GM19438 (cell line): ENCODE results near the gene TIMELESS.
A peak's percentile ranks its signal among the peaks of the same experiment; 100 is the strongest.
"Not testable (repeated sequence)": the region's sequence is repeated elsewhere in the genome, so short reads cannot be mapped to it uniquely, and the experiment has no call there.

Experiments used
- ATAC-seq: cut with Tn5 transposase; IDR thresholded peaks from one replicate; pipeline ENCODE4 v1.9.1; 2021; ENCODE audit warnings: low read depth; ENCODE audit not compliant: unreplicated experiment

TIMELESS gene

DNA sequence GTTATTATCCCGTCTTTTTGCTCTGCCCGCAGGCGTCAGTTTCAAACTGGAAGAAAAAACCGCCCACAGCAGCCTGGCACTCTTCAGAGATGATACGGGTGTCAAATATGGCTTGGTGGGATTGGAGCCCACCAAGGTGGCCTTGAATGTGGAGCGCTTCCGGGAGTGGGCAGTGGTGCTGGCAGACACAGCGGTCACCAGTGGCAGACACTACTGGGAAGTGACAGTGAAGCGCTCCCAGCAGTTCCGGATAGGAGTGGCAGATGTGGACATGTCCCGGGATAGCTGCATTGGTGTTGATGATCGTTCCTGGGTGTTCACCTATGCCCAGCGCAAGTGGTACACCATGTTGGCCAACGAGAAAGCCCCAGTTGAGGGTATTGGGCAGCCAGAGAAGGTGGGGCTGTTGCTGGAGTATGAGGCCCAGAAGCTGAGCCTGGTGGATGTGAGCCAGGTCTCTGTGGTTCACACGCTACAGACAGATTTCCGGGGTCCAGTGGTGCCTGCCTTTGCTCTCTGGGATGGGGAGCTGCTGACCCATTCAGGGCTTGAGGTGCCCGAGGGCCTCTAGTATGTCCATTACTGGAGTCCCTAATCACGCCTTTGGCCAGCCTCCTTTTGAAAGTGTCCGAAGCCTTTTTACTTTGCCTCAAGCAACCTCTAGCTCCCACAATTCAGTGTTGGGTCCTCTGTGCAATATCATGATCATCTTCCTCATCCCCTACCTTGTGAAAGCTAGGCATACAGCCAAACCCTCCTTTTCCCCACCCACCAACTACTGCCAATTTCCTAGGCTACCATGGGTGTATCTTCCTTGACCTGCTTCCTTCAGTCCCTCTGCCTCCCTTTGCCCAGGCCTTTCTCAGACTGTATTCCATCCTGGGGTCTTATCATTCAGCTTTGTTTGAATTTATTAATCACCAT lies 20.0 kb upstream of the TIMELESS start:
- no peak for ATAC-seq

DNA sequence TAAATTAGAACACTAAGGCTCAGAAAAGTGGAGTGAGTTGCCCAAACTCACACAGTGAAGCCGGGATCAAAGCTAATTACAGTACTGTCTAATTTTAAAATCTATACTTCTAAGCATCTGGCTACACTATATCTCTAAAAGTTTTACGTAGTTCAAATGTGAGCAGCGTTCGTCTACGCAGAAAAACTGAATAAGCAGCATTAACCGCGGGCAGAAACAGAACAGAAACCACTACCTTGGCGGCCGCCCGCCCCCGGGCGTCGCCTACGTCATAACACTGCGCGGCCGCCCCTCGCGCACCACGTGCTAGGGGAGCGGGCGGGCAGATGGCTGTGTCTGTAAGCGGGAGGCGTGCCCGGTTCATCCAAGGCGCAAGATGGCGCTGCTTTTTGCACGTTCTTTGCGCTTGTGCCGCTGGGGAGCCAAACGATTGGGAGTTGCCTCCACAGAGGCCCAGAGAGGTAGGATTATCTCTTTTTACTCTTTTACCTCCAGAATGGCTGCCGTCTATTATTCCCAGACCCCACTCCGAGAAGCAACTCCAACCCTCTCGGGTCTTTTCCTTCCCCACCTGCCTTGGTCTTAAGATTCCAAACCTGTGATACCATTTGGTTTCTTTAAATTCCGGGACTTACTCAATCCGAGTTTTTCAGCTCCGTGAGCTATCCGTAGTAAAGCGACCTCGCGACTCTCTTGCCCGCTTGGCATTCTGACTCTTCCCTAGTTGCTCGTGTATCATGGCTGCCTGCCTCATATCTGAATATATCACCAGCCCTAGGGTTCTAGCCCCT lies 19.2 kb upstream of the TIMELESS start, which contains the start of gene SPRYD4:
TSS of gene SPRYD4 (plus strand) at position 363 of the 791 bp plus-strand sequence. CDS start at position 377, 14 bp downstream.
- peak; percentile 85 for ATAC-seq

DNA sequence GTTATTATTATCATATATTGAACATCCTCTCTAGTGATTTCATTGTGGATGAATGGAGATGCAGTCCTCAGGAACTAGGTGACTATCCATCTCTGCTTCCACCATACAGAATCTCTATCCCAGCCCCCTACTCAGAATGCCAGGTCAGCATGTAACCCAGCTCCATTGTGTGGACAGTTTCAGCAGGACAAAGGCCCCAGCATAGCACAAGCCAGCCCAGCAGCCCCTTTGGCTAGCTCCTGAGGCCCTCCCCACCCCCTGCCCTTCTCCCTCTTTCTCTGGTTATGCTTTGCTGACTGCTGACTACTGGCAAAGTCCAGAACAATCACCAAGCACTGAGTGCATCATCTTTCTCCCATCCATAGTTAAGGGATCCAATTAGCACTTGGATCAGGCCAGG lies 13.3 kb upstream of the TIMELESS start:
- no peak for ATAC-seq

DNA sequence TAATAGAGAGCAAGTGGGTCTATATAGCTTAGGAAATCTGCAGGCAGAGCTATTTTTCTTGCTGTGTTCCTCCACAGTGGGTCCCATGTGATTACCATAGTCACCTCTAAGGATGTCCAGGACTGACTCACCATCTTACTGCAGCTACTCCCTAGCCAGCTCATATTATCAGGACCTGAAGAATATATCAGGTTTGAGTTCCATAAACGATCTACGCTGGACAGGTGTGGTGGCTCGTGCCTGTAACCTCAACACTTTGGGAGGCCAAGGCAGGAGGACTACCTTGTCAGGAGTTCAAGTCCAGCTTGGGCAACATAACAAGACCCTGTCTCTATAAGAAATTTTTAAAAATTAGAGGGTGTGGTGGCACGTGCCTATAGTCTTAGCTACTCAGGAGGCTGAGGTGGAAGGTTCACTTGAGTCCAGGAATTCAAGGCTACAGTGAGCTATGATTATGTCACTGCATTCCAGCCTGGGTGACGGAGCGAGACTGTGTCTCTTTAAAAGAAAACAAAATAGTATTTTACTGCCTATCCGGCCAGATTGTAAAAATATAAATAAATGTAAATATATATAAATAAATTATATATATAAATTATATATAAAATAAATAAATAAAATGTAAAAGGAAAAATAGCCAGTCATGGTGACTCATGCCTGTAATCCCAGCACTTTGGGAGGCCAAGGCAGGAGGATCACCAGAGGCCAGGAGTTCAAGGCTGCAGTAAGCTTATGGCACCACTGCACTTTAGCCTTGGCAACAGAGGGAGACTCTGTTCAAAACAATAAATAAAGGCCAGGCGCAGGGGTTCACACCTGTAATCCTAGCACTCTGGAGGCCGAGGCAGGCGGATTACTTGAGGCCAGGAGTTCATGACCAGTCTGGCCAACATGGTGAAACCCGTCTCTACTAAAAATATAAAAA lies 12.3 kb upstream of the TIMELESS start:
- no peak for ATAC-seq

DNA sequence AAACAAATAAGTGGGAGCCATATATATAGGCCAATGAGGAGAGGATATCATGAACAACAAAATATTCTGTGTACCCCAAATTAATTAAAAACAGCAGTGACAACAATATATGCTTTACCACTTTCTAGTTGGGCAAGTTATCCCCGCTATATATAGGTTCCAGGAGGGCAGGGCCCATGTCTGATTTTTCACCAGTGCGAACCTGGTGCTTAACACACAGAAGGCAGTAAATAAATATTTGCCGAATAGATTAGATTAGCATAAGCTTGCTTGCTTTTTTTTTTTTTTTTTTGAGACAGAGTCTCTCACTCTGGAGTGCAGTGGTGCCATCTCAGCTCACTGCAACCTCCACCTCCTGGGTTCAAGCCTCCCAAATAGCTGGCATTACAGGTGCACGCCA lies 8.6 kb upstream of the TIMELESS start:
- ATAC-seq, result no peak

DNA sequence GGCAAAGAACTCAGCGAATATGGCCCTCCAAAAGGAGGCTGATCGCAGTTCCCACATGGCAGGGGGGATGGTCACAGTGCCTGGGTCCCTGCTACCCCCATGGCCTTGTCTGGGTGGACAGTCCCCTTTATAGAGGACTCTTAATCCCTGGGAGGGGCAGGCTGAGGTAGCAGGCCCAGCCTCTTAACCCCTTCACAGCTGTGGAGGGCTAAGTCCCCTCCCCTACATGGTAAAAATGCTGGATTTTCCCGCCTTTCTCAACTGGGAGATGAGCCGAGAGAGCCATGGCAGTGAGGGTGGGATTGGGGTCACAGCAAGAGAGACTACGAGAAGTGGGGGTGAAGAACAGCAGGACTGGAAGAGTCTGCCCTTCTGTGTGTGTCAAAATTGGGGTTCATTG lies 5.3 kb upstream of the TIMELESS start, which contains the start of gene MIP:
TSS of gene MIP (minus strand) at position 101 of the 400 bp plus-strand sequence. CDS start at position 57, 44 bp downstream.
- no peak for ATAC-seq

DNA sequence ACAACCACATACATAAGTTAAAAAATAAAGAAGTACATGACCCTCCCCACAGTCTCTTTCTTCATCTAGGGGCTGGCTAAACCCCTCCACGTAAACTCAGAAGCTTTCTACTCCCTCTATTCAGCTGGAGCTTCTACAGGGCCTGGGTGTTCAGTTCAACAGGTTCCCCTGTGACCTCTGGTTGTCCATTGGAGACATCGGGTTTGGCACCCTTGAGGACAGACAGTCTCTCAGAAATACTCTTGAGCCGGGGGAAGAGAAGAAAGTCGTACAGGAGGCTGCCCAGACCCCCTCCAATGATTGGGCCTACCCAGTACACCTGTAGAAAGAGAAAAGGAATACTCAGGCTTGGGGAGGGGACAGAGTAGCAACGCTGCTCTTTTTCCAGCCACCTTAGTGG lies 1.9 kb upstream of the TIMELESS start:
- no peak for ATAC-seq

DNA sequence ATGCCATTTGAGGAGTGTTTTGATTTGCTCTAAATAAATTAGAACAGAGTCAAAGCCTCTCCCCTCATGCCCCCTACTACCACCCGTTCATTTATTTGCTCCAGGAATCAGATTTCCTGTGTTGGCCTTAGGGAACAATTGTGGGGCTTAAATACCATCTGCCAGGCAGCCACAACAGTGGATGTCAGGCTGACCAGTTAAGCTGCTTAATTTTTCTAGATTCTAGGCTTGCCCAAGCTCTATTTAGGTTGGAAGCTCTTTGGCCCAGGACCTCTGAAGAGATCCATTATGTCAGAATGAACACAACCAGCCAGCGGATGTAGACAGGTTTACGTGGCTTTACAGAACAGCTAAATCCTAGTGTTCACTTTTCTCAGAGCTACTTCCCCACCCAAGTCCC lies 1.0 kb upstream of the TIMELESS start:
- no peak for ATAC-seq

DNA sequence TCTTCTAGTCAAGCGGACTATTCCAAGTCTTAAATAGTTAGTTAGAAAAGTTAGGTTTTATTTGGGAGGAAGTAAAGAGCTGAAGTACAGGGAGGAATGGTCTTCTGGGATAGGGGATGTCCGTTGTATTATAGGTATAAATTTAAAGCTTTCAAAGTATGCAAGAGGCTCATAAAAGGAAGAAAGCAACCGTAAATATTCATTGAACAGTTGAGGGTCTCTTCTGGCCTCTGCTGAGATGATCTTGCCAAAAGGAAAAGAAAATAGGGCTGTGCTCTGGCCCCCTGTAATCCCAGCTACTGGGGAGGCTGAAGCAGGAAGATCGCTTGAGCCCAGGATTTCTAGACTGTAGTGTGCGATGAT lies 377 bp upstream of the TIMELESS start:
- no peak for ATAC-seq

DNA sequence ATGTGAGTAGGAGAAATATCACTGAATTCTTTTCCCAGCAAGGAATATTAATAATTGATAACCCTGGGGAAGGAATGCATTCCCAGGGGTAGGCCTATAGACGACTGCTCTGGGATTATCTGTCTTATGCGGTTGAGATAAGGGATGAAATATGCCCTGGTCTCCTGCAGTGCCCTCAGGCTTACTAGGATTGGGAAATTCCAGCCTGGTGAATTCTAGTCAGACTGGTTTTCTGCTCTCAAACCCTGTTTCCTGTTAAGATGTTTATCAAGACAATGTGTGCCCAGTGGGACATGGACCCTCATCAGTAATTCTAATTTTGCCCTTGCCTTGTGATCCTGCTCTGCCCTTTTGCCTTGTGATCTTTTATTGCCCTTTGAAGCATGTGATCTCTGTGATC lies 6.0 kb downstream of the TIMELESS start:
- ATAC-seq, result not testable (repeated sequence)

DNA sequence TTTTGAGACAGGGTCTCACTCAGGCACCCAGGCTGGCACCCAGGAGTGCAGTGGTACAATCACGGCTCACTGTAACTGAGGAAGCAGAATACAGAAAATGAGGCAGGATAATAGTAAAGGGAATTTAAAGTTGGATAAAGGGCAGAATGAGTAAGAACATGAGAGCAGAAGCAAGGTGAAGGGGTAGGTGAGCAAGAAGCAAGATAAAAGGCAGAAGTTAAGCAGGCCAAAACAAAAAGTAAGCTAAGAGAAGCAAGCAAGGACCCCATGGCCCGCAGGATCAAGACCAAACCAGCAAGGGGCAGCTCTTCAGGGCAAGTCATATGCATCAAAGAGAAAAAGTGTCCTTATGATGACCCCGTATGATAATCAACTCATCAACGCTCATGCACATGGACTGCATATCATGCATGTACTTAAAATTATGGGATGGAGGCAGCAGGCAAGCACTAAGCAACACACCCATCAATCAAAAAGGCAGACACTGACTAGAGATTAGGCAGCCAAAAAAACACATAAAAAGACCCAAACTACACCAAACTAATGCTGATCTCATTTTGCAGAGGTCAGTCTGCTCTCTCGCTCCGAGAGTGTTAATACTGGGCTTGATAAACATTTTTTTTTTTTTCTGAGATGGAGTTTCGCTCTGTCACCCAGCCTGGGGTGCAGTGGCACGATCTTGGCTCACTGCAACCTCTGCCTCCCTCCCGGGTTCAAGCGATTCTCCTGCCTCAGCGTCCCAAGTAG lies 11.6 kb downstream of the TIMELESS start:
- no peak for ATAC-seq

DNA sequence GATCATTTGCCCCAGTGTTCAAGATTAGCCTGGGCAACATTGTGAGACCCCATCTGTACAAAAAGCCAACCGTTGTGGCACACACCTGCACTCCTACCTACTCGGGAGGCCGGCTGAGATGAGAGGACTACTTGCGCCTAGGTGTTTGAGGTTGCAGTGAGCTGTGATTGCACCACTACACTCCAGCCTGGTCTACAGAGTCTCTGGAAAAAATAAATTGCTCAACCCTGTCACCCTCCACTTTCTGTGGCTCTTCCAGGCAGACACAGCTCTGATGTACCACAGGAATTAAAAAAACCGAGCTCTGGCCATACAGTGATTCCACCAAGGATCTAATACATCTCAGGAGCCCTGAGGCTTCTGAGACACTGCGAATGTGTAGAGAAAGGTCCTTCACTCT lies 14.4 kb downstream of the TIMELESS start:
- no peak for ATAC-seq

DNA sequence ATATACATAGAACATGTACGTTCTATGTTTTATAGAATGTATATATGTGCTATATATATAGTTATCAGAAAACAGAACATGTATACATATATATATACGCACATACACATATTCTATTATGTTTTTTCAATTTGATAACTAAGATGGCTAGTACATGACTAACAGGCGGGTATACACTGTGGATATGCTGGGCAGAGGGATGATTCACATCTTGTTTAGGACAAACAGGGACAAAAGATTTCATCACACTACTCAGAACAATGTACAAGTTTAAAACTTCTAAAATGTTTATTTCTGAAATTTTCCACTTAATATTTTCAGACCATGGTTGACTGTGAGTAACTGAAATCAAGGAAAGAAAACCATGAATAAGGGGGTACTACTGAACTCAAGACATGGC lies 17.4 kb downstream of the TIMELESS start:
- no peak for ATAC-seq

DNA sequence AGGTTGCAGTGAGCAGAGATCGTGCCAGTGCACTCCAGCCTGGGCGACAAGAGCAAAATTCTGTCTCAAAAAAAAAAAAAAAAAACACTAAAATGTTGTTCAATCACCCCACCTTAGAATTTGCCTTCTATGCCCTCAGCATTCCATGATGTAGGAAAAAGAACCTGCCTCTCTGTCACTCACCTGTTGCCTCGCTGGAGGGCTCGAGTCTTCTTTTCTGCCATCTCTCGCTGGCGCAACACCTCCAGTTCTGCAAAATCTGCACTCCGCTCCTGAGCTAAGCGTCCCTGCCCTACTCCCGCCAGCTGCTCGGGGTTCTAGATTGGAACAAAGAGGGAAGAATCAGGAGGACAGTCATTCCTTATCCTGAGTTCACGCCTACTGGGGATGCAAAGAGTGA lies 17.9 kb downstream of the TIMELESS start:
- ATAC-seq, result no peak

DNA sequence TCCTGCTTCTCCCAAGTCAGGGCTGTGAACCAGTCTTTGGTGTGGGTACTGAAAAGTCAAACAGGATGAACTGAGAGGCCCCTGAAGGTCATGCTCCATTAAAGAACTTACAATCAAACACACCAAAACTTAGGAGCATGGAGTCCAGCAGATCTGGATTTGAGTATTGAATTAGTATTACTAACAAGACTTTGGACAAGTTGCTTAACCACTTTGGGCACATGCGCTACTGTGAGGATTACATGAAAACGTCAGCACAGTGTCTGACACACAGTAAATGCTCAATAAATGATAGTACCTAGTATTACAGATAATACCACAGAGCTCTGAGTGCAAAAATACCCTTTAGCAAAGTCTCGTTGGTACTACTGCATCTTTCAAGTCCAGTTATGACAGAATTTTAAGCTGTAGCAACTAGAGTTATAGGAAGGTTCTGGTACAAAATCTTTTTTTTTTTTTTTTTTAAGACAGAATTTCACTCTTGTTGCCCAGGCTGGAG lies 23.2 kb downstream of the TIMELESS start:
- ATAC-seq, result no peak

DNA sequence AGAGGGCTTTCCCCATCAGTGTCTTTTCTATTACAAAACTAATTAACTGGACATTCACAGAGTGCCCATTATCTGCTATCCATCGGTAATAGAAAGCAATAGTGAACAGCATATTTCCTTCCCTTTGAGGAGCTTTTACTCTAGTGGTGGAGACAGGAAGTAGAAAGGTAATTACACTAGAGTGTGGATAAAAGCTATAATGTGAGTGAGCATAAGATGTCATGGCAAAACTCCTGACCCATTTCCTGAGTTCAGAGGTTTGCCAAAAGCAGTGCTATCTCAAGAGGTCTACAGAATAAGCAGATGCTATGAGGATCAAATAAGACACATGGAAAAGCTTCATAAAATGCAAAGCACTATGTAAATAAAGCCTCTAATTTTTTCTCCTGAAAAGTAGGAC lies 24.0 kb downstream of the TIMELESS start:
- no peak for ATAC-seq

DNA sequence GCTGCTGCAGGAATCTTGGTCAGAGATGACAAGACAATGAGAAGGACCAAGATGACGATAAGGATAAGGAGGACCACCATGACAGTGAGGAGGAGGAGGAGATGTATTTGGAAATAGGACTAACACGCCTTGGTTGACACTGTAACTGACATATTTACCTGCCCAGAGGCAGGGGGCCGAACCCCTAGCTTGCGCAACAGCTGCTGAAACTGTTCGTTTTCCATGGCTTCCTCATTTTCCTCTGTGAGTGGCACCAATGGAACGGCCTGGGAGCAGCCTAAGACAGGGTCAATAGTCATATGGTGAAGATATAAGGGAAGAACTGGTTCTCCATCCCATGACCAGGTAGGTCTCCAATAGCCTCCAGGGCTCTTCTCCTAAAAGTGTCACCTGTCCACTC lies 28.8 kb downstream of the TIMELESS start:
- no peak for ATAC-seq

DNA sequence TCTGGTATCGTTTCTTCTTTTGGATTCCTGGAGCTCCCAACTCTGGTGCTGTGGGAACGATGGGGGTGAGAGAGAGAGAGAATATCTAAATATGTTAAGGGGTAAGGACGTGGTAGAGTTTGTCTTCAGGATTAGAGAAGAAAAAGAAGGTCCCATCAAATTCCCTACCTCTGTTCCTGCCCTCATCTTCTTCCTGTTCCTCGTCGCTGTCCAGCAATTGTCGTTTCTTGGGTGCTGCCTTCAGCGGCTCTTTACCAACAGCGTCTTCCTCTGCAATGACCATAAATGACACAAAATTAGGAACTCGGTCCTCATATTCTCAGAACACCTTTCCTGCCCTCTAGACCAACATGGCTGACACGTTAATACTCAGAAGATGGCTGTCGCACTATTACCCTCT lies 31.5 kb downstream of the TIMELESS start:
- ATAC-seq, result no peak

DNA sequence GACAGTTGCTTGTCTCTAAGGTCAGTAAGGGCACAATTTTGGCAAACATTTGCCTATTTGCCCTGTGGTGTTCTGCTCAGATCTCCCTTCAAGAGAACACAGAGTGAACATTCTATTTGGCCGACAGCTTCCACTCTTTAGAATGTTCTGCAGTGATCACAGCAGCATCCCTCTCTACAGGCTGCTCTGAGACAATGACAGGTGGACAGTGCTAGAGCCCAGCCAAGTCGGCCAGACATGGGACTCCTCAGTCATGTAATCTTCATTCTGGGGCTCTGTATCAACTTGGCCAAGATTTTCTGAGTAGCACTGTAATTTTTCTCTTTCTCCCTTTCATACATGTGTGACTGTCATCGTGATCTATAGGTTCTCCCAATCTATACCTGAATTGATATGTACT lies 34.8 kb downstream of the TIMELESS start:
- ATAC-seq, result no peak

DNA sequence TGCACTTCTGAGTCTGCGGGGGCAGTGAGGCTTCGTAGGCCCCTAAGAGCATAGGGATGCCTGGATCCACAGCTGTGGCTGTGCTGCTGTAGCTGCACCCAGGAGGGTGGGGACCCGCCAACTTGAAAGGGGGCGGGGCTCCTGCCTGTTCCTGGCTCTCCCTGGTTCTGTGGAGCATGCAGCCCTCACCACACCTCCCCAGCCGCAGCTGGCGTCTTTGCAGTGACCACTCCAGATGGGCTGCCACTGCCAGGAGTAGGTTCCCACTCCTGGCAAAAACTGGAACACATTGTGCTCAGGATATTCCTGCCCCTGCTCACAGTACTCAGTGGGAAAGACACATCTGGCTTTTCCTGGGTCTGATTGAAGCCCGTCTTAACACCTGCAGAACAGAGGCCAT lies 35.8 kb downstream of the TIMELESS start:
- ATAC-seq, result no peak
